Central memory CD4-positive, alpha-beta T cell (primary cell): ENCODE results near the gene GRIK4.

Source experiments
- DNase-seq: peaks from one replicate; pipeline ENCODE4 v3.0.0; 2022

Gene GRIK4

GRCh38 chr11:120682866-120683265 lies 171.3 kb downstream of the GRIK4 start:
- no peak for DNase-seq

DNA sequence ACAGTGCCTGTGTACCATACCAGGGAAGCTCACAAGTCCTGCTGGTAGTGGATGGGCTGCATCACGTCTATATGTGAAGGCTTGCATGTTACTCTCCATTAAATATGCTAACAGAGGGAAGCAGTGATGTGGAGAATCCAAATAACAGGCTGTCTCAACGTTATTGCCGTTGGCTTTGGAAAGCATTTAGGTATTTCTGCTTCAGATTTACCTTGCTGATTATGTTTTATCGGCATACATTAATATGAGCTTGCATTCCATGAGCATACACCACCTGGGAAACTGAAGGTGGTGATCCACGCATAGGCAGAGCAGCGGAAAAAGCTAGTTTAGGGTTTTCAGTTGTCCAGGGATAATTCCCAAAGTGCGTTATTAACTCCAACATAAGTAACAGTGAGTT lies 175.0 kb downstream of the GRIK4 start:
- DNase-seq = no peak

GRCh38 chr11:120688163-120688562 lies 176.6 kb downstream of the GRIK4 start:
- DNase-seq = no peak

DNA sequence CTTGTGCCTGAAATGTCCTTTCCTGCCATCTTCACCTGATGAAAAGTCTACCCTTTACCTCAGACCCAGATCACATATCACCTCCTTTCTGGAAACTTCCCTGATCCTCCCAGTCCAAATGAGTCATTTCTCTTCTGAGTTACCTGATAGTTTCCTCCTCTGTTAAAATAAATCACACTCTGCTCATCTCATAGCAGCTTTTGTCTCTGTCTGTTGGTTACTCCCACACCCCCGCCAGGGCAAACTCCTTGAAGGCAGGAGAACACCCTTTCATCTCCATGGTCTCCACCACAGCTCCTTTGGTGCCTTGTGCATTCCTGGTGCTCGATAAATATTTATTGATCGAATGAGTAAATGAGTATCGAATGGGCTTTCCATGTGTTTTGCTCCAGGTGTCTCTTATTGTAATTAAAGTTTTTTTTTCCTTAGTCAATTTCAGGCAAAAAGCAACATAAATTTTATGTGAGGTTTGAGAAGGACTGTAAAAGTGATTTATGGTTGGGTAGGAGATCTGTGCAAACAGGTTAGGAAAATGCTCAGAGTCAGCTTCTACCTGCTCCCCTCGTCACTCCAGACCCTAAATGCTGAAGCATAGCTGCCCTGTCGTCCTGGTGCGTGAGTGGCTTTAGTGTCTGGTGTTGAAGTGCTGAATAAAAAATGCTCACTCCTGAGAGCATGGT lies 178.2 kb downstream of the GRIK4 start:
- DNase-seq = no peak

DNA sequence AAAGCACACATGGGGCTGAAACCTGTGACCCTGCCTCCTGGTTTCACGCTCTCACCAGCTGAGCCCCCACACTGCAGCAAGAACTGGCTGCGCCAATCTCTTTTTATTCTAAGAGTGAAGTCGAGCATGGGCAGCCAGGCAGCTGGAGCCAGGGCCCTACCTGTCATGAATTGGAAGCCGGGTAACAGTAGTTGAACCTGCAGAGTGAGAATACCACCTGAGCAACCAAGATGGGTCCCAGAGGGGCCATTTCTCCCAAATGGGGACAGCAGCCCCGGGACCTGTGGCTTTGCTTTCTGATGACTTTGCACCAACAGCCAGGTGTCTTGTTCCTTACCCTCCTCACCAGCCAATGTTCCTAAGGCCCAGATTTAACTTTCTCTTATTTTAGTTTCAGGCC lies 178.9 kb downstream of the GRIK4 start:
- DNase-seq = no peak

DNA sequence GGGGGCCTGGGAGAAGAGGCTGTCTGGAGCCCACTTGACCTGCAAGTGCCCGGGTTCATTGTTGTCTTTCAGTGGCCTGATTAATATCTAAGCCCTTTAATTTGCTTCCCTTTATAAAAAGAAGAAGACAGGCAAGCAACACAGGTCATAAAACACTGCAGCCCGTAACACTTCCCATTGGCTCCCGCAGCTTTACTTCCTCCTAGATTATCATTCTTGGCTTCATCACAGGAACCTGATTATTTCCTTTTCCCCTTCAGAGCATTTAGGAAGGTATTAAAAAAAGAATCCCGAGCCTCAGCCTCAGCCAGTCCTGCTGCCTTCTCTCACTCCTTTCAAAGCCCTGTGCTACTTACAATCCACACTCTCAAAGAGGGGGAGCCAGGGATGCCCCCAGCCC lies 183.2 kb downstream of the GRIK4 start:
- no peak for DNase-seq

GRCh38 chr11:120695426-120695825 lies 183.9 kb downstream of the GRIK4 start:
- no peak for DNase-seq

DNA sequence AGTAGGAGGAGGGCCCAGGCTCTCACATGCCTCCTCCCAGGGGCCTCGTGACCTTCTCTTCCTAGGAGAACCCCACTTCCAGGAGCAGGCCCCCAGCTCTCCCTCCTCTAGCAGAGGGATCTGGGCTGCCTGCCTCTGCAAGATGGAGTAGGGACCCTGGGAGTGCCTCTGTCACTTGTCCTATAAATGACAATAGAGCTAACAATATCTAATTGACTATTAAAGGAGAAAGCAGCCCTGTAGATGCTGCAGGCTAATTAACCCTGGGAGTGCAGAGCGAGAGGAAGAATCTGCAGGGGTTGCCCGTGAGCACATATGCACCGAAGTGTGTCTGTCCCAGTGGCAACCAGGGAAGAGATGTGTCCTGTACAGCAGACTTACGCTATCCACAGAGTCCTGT lies 184.4 kb downstream of the GRIK4 start:
- DNase-seq = no peak

GRCh38 chr11:120696597-120697218 lies 185.2 kb downstream of the GRIK4 start:
- no peak for DNase-seq

- DNase-seq = no peak
Measured at GRCh38 chr11:120698918-120699317, 187.4 kb downstream of the GRIK4 start.

- DNase-seq = no peak
Measured at GRCh38 chr11:120702656-120703055, 191.1 kb downstream of the GRIK4 start.

DNA sequence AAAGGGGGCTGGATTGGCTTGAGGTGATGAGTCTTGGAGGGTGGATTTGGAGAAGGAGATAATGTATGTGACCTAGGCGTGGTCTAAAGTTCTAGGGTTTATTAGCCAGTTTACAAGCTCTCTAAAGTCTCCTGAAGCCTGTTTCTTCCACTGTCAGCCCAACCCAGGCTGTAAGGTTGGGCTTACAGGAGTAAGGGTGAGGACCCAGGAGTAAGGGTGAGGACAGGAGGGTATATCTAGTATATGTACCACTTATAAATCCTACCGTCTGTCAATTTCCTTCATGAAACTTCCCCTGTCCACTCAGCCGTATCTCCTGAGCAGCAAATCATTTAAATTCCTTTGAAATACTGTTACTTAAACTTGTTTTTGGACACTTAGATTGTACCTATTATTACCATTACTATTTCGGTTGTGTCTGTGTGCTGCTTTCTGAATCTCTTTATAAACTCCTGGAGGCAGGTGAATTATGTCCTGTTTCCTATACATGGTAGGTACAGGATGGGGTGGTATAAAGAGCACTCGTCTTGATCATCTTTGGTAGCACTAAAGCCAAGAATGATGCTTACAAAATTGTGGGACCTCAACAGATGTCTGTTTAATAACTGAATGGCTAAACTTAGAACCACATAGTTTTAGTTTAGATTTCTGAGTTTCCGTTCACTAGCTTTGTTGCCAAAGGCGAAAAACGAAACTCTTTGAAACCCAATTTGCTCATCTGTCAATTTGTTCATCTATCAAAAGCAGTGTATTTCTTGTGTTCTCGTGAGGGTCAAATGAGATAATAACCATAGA lies 192.0 kb downstream of the GRIK4 start:
- DNase-seq = no peak

- no peak for DNase-seq
Measured at GRCh38 chr11:120704256-120704750, 192.8 kb downstream of the GRIK4 start.

DNA sequence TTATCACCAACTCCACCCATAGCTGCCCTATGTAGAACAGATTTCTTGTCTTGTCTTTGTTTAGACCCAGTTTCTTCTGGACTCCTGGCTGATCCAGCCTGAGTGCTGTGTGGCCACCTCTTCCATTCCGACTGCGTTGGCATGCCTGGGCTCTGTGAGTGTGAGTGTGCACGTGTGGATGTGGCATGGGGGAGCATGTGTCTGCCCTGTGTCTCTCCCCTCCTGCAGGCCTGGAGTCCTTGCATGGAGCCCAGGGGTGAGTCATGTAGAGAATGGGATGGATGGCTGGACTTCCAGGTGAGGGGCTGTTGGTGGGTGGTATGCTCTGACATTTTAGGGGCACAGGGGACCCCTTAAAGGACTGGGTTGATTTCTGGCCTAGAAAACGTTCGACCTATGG lies 194.7 kb downstream of the GRIK4 start:
- no peak for DNase-seq

DNA sequence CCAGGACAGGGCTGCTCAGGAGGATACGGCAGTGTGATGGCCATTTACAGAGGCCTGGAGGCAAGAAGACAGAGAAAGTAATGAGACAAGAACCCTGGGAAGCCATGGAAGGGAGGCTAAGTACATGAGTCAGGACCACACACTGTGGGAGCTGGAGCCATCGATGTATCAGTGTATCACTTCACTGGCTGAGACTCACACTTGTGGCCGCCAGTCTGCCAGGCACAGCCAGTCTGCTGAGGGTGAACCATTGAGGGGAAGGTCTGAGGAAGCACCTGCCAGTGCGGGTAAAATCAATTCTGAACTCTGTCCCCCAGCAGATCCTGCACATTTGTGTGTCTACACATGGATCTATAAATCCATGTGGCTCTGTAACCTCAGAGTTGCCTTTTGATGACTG lies 195.6 kb downstream of the GRIK4 start:
- no peak for DNase-seq

GRCh38 chr11:120707663-120708062 lies 196.1 kb downstream of the GRIK4 start:
- DNase-seq = no peak

- DNase-seq = no peak
Measured at GRCh38 chr11:120708511-120709183, 197.1 kb downstream of the GRIK4 start.

DNA sequence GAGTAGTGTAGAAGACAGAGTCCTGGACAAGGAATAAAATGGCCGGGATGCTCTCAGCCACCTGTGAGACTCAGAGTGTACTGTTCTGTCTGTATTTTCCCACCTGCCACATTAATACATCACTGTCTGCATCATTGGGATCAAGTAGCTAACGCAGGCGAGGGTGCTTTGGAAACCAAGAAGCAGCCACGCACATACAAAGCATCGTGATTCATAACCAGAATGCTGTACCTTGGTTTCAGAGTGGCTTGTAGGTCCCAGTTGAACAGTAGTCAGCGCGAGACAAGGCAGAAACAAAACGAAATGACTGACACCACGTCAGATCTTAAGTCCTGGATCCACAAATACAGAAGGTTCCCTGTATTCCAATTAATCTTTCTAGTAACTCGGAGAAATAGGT lies 198.3 kb downstream of the GRIK4 start:
- no peak for DNase-seq

- DNase-seq = no peak
Measured at GRCh38 chr11:120710354-120711131, 199.0 kb downstream of the GRIK4 start.

DNA sequence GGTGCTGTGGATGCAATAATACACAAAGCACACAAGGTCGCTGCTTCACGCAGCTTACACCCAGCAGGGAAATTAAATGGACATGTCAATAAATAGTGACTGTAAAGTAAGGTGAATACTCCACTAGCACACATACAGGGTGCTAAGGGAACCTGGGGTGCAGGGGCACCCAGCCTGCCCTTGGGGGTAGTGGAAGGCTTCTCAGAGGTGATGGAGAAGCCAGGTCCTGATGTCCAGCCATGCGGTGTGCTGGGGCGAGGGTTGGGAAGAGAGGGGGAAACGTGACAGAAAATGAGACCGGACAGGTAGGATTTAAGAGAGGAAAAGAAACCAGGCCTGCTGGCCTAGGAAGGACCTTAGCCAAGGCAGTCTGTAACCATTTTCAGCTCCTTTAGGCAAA lies 200.5 kb downstream of the GRIK4 start:
- DNase-seq = no peak

DNA sequence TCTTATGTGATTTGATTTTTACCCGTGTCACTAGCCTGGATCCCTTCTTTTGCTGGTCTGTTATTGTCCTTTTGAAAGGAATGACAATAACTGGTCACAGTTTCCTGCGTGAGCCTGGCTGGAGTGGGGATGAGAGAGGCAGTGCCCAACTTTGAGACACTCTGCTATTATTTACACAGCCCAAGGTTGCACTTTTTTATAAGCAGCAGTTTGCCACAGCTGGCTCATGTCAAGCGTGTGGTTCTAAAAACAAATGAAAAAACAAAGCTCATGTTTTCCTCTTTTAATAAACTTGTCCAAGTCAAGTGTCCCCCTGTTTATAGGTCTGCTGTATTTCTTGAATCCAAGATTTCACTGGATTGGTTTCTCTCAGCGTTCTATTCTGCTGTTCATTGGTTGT lies 201.3 kb downstream of the GRIK4 start:
- no peak for DNase-seq

DNA sequence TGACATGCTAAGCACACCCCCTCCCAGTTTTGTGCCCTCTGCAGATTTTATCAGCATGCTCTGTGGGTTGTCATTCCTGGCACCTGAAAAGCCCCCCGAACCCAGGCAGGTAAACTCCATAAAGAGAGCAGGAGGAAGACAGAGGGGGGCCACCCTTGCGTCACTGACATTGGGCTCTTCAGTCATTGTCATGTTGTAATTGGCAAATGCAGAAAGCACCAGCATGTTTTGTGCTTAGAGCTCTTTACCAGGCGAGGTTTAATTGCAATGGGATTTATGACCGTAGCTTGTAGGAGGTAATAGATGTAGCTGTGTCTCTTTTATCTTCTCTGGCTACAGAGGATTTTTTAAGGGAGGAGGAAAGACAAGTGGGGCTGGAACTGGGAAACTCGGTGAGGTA lies 201.7 kb downstream of the GRIK4 start:
- no peak for DNase-seq

DNA sequence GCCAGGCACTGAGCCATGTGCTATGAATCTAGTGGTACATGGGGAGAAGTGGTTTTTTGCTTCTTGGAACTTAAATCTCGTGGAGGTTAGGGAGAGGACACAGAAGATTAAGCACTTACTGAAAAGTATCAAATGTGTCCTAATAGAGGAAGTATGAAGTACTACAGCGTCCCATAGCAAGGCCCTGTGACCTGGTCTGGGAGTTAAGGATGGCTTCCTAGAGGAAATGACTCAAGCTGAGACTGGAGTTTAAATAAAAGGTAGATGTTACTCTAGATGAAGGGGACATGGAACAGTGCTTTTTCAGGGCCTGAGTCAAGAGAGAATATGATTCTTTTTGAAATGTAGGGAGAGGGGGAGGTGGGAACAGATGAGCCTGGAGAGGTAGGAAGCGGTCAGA lies 202.9 kb downstream of the GRIK4 start:
- no peak for DNase-seq
